HS-5 (cell line): ENCODE data around the gene NUBPL.
"Not testable (repeated sequence)": the region's sequence is repeated elsewhere in the genome, so short reads cannot be mapped to it uniquely, and the experiment has no call there.

ENCODE experiments used
- DNase-seq: peaks from one replicate; pipeline ENCODE4 v3.0.0-alpha.2; 2012; ENCODE audit warnings: low read depth

Gene NUBPL

DNA sequence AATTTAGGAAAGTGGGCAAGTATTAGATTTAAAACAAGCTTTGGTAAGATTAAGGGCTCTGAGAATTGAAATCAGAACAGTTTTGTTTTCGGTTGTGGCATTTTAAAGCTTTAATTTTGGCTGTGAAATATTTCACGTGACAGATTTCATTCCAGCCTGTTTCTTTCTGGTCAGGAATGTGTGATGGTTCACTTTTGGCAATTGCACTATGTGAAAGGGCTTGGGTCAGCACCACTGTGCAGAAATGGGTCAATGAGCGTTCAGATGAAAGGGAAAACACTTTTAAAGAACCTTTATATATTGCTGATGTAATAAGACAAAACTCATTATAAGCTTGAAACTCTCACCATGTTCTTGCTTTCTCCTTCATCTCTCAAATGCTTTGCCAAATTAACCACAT, 17.1 kb downstream of the NUBPL start:
- DNase-seq, result no peak

DNA sequence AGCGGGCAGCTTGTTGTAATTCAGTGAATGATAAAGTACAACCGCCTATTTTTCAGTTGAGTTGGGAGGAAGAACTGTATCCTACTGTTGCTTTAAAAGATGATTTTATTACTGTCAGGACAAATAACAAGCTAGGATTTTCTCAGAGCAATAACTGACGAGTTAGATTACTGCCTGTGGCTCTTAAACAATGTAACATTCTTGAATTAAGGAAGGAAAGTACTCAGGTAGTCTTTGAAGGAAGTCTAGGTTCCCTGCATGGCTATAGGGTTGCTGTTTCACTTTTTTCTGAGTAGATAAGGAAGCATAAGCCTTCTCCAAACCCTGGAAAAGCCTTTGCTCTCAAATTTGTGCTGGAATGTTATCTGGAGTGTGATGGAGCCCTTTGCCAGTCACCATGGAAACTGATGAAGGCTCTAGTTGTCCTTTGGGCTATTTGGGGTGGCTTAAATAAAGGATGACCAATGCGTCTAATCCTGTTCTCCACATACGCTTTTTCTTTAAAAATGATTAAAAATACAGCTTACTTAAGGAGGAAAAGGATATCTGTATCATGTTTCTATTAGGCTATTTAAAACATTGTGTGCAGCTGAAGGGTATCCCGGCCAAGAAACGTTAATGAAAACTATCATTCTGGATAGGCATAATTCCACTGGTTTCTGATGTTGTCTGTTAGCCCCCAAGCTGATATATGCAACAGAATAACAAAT, 17.7 kb downstream of the NUBPL start:
- DNase-seq, result no peak

DNA sequence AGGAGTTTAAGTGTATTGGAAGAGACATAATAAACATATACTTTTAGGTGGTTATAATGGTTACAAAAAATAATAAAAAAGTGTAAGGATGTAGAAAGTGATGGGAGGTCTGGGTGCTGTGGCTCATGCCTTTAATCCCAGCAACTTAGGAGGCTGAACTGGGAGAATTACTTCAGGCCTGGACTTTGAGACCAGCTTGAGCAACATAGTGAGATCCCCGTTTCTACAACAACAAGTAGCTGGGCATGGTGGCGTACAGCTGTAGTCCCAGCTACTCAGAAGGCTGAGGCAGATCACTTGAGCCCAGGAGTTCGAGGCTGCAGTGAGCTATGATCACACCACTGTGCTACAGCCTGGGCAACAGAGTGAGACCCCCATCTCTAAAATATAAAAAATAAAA, 19.0 kb downstream of the NUBPL start:
- no peak for DNase-seq

DNA sequence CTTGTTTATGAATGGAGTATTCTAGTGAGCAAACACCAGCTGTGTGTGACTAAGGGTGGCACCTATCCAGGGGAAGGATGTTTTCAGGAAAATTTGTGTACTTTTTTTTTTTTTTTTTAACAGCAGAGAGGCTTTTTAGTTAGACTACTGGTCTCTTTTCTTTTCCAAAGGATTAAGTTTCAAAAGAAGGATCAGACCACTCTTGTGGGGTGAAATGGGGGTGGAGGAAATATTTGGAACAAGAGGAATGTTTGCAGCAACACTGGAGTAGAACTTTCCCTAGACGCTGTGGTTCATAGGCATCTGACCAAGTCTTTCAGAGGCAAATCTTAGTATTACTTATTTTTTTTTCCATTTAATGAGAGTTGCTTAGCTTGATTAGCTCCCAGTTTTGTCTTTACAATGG, 21.1 kb downstream of the NUBPL start:
- DNase-seq, result no peak

DNA sequence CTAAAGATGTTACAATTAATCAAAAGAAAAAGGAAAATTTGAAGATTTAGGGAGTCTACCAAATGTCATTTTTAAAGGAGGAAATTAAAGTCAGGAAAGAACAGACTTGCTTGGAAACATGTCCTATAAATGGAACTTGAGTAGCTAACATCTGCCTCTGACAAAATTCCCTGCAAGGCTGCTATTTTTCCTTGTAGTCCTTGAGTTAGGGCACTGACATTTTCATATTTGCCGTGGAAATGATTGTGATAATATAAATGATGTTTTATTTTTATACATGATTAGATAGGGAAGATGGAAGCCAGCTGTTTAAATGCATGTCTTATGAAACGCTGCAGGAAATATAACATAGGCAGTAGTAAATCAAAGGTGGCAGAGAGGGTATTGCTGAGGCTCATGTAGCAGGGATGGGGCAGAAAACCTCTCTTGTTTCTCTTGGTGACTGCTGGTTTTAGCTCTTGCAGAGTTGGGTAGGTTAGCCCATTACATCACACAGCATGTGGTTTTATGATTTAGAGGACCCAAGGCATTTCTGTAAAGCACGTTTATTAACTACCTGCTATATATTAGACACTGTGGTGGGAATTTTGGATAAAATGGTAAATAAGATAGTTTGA, 21.7 kb downstream of the NUBPL start:
- no peak for DNase-seq

DNA sequence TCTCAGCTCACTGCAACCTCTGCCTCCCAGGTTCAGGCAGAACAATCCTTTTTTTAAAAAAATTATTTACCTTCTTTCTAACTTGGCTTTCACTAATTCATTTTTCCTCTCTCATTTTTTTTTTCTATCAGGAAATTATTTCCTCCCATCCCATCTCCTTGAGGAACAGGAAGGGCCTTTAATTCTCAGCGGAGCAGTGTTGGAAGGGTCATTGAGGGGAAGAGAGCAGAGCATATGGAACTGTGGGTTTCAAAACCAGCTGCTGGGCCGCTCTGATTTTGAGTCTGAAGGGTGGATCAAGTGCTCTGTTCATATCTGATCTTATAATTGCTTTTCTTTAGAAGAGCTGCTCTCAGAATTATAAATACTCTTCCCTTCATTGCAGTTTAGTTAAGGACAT, 29.0 kb downstream of the NUBPL start:
- DNase-seq, result no peak

DNA sequence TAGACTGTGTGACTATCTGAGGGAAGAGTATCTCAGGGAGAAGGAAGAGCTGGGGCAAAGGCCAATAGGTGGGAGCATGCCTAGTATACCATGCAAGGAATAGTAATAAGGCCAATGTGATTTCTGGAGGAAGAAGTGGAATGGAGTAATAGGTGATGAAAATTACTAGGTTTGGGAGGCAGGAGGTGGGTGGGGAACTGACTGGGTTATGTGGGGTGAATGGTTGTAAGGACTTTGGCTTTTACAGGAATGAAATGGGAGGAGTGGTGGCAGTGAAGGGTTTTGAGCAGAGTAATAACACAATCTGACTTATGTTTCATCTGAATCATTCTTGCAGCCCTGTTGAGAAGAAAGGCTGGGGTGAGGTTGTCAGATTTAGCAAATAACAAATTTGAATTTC, 30.9 kb downstream of the NUBPL start:
- no peak for DNase-seq

DNA sequence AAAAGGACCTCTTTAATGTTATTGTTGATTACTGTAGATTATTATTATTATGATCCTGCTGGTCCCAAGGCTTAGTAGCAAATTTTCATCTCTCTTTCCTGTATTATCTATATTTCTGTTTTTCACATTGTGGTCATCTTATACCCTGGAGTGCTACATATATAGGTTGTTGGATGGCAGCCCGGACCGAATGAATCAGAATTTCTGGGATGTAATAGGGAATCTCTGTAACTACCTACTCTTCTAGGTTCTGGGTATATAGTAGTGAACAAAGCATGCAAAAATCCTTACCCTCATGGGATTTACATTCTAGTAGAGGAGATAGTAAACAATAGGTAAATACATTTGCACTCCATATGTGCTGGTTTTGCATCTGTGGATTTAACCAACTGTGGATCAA, 31.4 kb downstream of the NUBPL start:
- DNase-seq, result no peak

DNA sequence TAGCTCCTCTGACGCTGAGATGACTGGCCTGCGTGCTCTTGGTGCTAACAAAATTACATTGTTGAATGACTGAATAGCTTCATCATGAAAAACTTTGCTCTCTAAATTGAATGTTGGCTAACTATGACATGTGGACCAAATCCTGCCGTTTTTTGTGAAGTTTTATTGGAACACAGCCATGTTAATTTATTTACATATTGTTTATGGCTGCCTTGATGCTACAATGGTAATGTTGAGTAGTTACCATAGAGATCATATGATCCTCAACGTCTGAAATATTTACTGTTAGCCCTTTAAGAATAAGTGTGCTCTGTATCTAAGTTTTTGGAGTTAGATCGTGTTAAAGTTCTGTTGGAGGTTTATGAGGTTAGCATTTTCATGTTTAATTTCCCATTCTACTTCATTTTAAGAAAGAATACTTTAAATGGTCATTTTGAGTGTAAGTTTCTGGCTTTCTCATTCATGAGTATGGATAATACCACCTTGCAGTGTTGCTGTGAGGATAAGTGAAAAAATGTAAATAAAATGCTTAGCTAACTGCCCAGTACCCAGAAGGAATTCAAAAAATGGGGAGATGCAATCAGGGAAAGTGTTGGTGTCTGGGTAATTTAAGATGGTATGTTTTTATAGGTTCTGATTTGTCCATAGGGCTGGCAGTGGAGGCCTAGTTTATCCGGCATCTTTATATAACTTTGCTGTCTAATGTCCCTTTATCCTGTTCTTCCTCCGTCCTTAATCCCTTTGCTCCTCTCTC, 35.3 kb downstream of the NUBPL start:
- no peak for DNase-seq

DNA sequence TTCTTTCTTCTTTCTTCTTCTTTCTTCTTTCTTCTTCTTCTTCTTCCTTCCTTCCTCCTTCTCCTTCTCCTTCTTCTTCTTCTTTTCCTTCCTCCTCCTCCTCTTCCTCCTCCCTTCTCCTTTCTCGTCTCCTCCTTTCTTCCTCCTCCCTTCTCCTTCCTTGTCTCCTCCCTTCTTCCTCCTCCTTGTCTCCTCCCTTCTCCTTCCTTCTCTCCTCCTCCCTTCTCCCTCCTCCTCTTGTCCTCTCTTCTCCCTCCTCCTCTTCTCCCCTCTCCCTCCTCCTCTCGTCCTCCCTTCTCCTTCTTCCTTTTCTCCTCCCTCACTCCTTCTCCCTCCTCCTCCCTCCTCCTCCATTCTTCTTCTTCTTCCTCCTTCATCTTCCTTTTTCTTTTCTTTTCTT, 44.5 kb downstream of the NUBPL start:
- no peak for DNase-seq

DNA sequence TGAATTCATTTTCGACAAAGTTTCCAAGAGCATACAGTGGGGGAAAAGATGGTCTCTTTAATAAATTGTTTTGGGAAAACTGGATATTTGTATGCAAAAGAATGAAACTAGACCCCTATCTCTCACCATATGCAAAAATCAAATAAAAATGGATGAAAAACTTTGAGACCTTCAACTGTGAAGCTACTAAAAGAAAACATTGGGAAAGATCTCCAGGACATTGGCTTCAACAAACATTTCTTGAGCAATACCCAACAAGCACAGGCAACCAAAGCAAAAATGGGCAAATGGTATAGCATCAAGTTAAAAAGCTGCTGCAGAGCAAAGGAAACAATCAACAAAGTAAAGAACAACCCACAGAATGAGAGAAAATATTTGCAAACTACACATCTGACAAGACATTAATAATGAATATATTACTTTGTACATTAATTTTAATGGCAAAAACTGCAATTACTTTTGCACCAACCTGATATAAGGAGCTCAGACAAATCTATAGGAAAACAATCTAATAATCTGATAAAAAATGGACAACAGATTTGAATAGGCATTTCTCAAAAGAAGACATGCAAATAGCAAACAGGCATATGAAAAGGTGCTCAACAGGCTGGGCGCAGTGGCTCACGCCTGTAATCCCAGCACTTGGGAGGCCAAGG, 50.7 kb downstream of the NUBPL start:
- no peak for DNase-seq

DNA sequence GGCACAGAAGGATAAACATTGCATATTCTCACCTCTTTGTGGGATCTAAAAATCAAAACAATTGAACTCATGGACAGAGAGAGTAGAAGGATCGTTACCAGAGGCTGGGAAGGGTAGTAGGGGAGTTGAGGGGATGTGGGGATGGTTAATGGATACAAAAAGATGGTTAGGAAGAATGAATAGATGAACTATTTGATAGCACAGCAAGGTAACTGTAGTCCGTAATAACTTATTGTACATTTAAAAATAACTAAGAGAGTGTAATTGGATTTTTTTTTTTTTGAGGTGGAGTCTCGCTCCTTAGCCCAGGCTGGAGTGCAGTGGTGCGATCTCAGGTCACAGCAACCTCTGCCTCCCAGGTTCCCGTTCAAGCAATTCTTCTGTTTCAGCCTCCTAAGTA, 52.0 kb downstream of the NUBPL start:
- DNase-seq, result no peak

DNA sequence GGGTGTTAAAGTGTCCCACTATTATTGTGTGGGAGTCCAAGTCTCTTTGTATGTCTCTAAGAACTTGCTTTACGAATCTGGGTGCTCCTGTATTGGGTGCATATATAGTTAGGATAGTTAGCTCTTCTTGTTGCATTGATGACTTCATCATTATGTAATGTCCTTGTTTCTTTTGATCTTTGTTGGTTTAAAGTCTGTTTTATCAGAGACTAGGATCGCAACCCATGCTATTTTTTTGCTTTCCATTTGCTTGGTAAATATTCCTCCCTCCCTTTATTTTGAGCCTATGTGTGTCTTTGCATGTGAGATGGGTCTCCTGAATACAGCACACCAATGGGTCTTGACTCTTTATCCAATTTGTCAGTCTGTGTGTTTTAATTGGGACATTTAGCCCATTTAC, 57.7 kb downstream of the NUBPL start:
- DNase-seq, result not testable (repeated sequence)

DNA sequence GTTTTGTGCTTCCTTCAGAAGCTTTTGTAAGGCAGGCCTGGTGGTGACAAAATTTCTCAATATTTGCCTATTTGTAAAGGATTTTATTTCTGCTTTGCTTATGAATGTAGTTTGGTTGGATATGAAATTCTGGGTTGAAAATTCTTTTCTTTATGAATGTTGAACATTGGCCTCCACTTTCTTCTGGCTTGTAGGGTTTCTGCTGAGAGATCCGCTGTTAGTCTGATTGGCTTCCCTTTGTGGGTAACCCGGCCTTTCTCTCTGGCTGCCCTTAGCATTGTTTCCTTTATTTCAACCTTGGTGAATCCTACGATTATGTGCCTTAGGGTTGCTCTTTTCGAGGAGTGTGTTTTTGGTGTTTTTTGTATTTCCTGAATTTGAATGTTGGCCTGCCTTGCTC, 58.2 kb downstream of the NUBPL start:
- no peak for DNase-seq

DNA sequence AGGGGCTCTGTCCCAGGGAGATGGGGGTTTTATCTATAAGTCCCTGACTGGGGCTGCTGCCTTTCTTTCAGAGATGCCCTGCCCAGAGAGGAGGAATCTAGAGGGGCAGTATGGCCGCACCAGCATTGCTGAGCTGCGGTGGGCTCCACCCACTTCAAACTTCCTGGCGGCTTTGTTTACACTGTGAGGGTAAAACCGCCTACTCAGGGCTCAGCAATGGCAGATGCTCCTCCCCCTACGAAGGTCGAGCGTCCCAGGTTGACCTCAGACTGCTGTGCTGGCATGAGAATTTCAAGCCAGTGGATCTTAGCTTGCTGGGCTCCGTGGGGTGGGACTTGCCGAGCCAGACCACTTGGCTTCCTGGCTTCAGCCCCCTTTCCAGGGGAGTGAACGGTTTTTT, 59.7 kb downstream of the NUBPL start:
- DNase-seq, result not testable (repeated sequence)

DNA sequence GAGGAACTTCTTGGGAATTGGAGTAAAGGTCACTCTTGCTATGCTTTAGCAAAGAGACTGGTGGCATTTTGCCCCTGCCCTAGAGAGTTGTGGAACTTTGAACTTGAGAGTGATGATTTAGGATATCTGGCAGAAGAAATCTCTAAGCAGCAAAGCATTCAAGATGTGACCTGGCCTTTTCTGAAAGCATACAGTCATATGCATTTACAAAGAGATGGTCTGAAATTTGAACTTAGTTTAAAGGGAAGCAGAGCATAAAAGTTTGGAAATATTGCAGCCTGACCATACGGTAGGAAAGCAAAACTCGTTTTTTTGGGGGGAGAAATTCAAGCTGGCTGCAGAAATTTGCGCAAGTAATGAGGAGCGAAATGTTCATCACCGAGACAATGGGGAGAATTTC, 60.9 kb downstream of the NUBPL start:
- no peak for DNase-seq

DNA sequence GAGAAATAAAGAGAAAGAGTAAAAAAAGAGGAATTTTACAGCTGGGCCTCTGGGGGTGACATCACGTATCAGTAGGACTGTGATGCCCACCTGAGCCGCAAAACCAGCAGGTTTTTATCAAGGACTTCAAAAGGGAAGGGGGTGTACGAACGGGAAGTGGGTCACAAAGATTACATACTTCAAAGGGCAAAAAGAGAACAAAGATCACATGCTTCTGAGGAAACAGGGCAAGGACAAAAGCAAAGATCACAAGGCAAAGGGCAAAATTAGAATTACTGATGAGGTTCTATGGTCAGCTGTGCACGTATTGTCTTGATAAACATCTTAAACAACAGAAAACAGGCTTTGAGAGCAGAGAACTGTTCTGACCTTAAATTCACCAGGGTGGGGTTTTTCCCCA, 91.7 kb downstream of the NUBPL start:
- not testable (repeated sequence) for DNase-seq

DNA sequence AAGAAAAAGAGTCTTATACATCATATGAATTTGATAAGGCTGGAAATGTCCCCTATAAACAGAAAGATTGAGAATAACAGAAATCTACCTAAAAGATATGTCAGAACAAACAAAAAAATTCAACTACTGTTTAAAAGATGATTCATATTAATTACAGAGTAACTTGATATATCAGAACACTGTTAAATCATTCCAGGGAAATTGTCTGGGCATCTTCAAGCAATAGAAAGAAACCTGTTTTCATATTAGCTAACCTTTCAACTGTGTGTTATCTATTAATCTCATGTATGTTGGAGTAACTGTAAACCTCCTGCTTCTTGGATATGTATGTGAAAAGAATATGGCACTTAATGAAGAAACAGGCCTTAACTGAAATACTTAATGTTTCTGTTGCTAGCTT, 96.7 kb downstream of the NUBPL start:
- DNase-seq, result no peak

DNA sequence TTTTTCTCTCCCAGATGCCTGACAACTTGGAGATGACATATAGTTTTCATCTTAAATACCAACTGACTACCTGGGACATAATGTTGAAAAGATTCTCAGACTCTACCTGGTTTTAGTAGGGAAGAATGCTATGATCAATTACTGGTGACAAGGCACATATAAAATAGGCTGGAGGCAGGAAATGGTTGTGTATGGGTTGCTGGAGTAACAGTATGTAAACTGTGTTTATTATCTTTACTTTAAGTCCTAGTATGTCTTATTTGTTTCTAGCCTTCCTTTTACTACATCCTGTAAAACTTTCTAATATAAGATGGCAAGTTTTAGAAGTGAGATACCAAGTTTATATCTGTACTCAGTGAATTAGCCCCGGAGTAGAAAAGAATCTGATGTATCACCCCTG, 98.1 kb downstream of the NUBPL start:
- DNase-seq, result no peak

DNA sequence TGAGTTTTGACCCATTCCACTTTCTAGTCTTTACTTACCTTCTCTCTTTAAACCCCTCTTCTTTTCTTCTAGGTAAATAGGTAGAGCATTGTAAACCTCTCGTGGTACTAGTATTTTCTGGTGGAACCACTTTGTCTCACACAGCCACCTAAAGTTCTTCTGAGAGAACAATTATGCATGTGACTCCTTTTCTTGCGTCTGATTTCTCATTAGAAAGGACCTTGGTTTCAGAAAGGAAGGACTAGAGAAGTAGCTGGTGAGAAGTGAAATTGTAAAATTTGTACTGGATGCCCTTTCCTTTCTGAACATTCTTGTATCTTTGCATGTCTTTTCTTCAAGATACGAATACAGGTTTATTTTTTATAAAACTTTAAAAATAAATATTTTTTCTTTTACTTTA, 99.0 kb downstream of the NUBPL start:
- DNase-seq, result no peak

DNA sequence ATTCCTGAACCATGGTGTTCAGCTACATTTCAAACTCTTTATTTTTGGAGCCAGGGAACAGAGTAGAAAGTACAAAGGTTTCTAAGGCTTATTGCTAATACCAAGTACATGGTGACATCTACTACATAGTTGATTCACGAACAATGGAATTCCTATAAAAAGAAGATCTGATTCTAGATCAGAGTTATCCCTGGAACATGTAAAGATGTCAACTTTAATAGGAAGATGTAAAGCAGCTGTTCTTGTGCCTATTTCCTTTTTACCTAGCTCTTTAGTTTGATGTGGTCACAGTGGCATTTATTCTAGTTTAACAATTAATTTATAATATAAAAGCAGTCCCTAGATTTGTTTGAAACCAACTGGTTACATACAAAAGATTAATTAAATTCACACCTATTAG, 99.5 kb downstream of the NUBPL start:
- DNase-seq, result no peak

DNA sequence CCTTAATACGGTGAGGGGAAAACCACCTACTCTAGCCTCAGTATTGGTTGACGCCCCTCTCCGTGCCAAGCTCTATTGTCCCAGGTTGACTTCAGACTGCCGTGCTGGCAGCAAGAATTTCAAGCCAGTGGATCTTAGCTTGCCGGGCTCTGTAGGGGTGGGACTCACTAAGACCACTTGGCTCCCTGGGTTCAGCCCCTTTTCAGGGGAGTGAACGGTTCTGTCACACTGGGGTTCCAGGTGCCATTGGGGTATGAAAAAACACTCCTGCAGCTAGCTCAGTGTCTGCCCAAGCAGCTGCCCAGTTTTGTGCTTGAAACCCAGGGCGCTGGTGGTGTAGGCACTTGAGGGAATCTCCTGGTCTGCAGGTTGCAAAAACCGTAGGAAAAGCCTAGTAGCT, 107.1 kb downstream of the NUBPL start:
- DNase-seq, result no peak

DNA sequence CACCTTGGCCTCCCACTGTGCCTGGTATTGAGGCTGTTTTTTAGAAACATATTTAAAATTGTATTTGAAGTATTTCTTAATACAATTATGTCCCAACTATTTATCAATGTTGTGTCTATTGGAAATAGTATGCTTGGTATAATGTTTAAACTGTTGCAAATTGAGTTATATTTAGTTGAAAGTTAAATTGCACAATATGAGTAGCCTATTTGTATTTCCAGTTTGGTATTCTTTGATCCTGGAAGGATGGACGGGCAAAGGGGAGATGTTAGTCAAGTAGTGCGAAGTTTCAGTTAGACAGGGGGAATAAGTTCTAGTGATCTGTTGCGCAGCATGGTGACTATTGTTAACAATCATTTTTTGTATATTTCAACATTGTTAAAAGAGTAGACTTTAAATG, 111.5 kb downstream of the NUBPL start:
- no peak for DNase-seq
